HG02885 (cell line): ENCODE results near the gene NR1H2.

Experiments used
- ATAC-seq: cut with Tn5 transposase; IDR thresholded peaks from one replicate; pipeline ENCODE4 v1.9.1; 2021; ENCODE audit warnings: mild to moderate bottlenecking; ENCODE audit not compliant: unreplicated experiment, poor library complexity

The NR1H2 gene

DNA sequence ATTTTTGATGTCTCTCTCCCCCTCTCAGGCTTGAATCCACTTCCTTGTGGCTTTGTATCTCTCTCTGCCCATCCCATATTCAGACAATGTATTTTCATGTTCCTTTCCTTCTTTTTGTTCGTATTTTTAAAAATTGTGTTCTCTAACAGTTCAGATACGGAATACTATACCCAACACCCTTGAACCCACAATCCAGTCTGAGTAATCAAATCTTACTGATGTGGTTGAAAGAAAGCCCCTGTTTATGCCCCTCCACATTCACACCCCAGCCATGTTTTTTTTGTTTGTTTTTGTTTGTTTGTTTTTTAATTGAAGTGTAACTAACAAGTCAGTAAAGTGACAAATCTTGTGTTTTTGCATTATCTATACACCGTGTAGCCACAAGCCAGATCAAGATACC lies 43.9 kb downstream of the NR1H2 start:
- no peak for ATAC-seq

DNA sequence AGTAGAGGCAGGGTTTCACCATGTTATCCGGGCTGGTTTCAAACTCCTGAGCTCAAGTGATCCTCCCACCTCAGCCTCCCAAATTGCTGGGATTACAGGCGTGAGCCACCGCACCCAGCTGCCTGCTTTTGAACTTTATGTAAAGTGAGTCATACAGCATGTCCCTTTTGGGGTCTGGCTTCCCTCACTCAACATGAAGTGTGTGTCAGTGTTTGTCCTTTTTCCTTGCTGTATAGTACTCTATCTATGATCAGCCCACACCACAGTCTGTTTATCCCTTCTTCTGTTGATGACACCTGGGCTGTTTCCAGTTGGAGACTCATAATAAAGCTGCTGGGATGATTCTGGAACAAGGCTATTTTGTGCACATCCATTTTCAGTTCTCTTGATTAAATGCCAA lies 44.6 kb downstream of the NR1H2 start:
- ATAC-seq: no peak

GRCh38 chr19:50422397-50423278 lies 46.4 kb downstream of the NR1H2 start:
- ATAC-seq: no peak

GRCh38 chr19:50423279-50424113 lies 47.2 kb downstream of the NR1H2 start:
- ATAC-seq: no peak

DNA sequence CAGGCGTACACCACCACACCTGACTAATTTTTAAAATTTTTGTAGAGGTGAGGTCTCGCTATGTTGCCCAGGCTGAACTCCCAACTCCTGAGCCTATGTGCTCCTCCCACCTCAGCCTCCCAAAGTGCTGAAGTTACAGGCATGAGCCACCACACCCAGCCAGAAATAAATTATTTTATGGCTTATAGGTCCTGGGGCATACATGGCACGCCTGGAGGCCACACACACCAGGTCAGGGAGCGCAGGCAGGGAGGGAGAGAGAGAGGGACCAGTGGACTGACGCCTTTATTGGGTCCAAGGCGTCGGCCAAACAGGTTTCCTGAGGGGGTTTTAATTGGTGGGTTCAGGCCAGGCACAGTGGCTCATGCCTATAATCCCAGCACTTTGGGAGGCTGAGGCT lies 49.3 kb downstream of the NR1H2 start:
- ATAC-seq: no peak

DNA sequence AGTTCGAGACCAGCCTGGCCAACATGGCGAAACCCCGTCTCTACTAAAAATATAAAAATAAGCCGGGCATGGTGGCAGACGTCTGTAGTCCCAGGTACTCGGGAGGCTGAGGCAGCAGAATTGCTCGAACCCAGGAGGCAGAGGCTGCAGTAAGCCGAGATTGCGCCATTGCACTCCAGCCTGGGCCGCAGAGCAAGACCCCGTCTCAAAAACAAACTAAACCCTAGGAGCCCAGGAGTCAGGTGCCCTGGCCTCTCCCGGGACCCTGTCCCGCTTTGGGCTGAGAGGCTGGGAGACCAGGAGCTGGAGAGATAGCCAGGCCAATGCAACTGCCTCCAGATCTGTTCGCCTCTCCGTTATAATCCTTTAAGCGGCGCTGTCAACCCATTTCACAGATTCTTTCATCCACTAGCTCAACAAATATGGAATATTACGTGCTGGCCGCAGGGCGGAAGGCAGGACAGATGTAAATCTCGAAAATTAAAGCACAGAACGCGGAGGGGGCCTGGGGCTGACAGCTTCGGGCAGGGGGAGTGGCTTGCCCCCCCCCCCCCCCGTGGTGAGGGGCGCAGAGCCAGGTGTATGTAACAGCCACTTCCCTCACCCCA lies 51.2 kb downstream of the NR1H2 start:
- ATAC-seq: no peak

- ATAC-seq: no peak
Observed at GRCh38 chr19:50427997-50428425, 51.8 kb downstream of the NR1H2 start.

GRCh38 chr19:50428772-50429463 lies 52.7 kb downstream of the NR1H2 start:
- no peak for ATAC-seq

- no peak for ATAC-seq
Observed at GRCh38 chr19:50430888-50431342, 54.7 kb downstream of the NR1H2 start.

DNA sequence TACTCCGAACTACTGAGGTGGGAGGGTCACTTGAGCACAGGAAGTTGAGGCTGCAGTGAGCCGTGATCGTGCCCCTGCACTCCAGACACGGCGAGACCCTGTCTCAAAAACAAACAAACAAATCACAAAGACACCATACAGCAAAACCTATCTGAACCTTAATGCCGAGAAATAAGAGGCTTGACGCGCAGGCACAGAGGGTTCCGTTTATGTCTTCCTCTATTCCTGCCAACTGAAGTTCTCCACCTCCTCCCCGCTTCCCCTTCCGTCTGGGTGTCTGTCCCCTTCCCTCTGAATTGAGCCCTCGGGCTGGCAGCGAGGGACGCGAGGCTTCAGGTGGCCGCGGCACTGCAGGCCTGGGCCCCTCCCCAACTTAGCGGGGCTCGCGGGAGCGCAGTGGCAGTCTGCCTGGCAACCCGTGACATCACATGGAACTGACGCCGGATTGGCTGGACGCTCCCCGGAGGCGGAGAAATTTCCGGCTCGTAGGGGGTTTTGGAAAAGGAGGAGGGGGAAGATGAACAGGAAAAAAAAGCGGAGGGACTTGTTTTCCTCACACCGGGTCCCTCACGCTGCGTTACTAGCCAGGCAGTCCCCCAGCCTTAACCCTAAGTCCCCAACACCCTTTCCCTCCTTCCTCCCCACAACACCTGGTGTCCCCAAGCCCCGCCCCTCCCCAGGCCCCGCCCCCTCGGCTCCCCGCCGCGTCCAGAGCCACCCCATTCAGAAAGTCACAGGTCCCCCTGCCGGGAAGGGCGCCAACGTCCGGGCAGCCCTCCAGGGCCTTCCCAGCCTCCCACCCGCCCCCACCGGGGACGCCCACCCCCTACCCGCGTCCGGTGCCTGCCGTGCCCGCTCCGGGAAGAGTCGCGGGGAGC lies 55.3 kb downstream of the NR1H2 start:
- peak; percentile 82 for ATAC-seq

- no peak for ATAC-seq
Observed at GRCh38 chr19:50432221-50433028, 56.2 kb downstream of the NR1H2 start, which contains the start of gene MYBPC2. TSS of gene MYBPC2 (plus strand) at chr19:50432892. CDS start at chr19:50432954, 62 bp downstream.
